ENCODE measurements around the gene CATSPER4. TPM values are rescaled to one million over a fixed set of nuclear protein-coding genes. Genes with fewer than 3 reads are reported as not detected.

The CATSPER4 gene
- total RNA-seq, 1 experiment from 2014 or later = not detected

- no peak for DNase-seq
- Mint-ChIP-seq H3K9me3 (ENCODE audit: low read depth, unreplicated experiment) (no peaks in the 10 kb centered on the region), H3K4me1 (ENCODE audit: low read depth, unreplicated experiment) (peaks cover 11% of the 10 kb centered on the region), H3K27me3 (ENCODE audit: unreplicated experiment) (no peaks in the 10 kb centered on the region), H3K27ac (ENCODE audit: unreplicated experiment) (no peak overlapping the region), H3K36me3 (ENCODE audit: insufficient read depth, unreplicated experiment) (peaks cover 25% of the 10 kb centered on the region), H3K4me3 (ENCODE audit: low read depth, unreplicated experiment) (no peak overlapping the region)
- CTCF ChIA-PET = no interaction called here
- no peak for TF ChIP-seq CTCF (IDR thresholded peaks at IDR 0.05; ENCODE audit: unreplicated experiment)
- intact Hi-C loops (cut with micrococcal nuclease; ENCODE audit: unreplicated experiment) = no loop called here
- BruUV-seq (replicated peaks) = no TSS peak
These were observed 8.6 kb upstream of the CATSPER4 start for GRCh38 chr1:26181586-26182382.

DNA sequence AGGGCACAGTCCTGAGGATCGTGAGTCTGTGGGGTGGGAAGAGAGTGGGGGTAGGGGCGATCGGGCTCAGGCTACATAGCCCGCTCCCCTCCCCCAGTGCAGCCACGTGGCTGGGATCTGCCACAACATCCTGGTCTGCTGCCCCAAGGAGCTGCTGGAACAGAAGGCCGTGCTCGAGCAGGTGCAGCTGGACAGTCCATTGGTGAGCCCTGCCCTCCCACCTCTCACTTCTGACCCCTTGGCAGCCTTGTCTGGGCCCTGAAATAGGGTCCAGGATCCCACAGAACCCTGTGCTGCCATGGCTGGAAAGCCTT is 8.1 kb upstream of the CATSPER4 start:
- DNase-seq = no peak
- Mint-ChIP-seq H3K9me3 (ENCODE audit: low read depth, unreplicated experiment) (no peaks in the 10 kb centered on the region), H3K36me3 (ENCODE audit: insufficient read depth, unreplicated experiment) (peaks cover 22% of the 10 kb centered on the region), H3K4me1 (ENCODE audit: low read depth, unreplicated experiment) (peaks cover 11% of the 10 kb centered on the region), H3K27ac (ENCODE audit: unreplicated experiment) (no peak overlapping the region), H3K27me3 (ENCODE audit: unreplicated experiment) (no peaks in the 10 kb centered on the region), H3K4me3 (ENCODE audit: low read depth, unreplicated experiment) (no peak overlapping the region)
- no peak for TF ChIP-seq CTCF (IDR thresholded peaks at IDR 0.05; ENCODE audit: unreplicated experiment)
- no TSS peak for BruUV-seq (replicated peaks)
- CTCF ChIA-PET = no interaction called here
- intact Hi-C loops (cut with micrococcal nuclease; ENCODE audit: unreplicated experiment) = no loop called here

GRCh38 chr1:26184086-26184485 is 6.3 kb upstream of the CATSPER4 start:
- H3K27me3 Mint-ChIP-seq (ENCODE audit: unreplicated experiment) = no peaks in the 10 kb centered on the region
- no peaks in the 10 kb centered on the region for H3K4me1 Mint-ChIP-seq (ENCODE audit: low read depth, unreplicated experiment)
- BruUV-seq (replicated peaks) = no TSS peak
- intact Hi-C loops (cut with micrococcal nuclease; ENCODE audit: unreplicated experiment) = no loop called here
- DNase-seq = no peak
- CTCF ChIA-PET = no interaction called here
- no peak overlapping the region for H3K4me3 Mint-ChIP-seq (ENCODE audit: low read depth, unreplicated experiment)
- no peaks in the 10 kb centered on the region for H3K9me3 Mint-ChIP-seq (ENCODE audit: low read depth, unreplicated experiment)
- no peak overlapping the region for H3K27ac Mint-ChIP-seq (ENCODE audit: unreplicated experiment)
- TF ChIP-seq CTCF (IDR thresholded peaks at IDR 0.05; ENCODE audit: unreplicated experiment) = no peak
- peaks cover 13% of the 10 kb centered on the region for H3K36me3 Mint-ChIP-seq (ENCODE audit: insufficient read depth, unreplicated experiment)

DNA sequence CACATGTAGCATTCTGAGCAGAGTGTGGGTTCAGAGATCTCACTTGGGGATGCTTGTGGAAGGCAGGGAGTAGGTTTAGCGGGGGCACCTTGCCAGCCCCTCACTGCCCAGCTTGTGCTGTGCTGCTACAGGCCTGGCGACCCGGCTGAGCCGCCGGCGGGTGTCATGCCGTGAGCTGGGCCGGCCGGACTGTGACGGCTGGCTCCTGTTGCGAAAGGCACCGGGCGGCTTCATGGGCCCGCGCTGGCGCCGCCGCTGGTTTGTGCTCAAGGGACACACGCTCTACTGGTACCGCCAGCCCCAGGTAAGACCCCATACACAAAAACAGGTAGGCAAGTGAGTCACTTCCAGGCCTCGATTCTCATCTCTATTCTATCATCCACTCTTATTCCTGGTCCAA is 5.5 kb upstream of the CATSPER4 start:
- Mint-ChIP-seq H3K27me3 (ENCODE audit: unreplicated experiment) (no peaks in the 10 kb centered on the region), H3K27ac (ENCODE audit: unreplicated experiment) (no peak overlapping the region), H3K4me3 (ENCODE audit: low read depth, unreplicated experiment) (no peak overlapping the region), H3K4me1 (ENCODE audit: low read depth, unreplicated experiment) (no peaks in the 10 kb centered on the region), H3K9me3 (ENCODE audit: low read depth, unreplicated experiment) (no peaks in the 10 kb centered on the region), H3K36me3 (ENCODE audit: insufficient read depth, unreplicated experiment) (peaks cover 13% of the 10 kb centered on the region)
- TF ChIP-seq CTCF (IDR thresholded peaks at IDR 0.05; ENCODE audit: unreplicated experiment) = no peak
- BruUV-seq (replicated peaks) = no TSS peak
- intact Hi-C loops (cut with micrococcal nuclease; ENCODE audit: unreplicated experiment) = no loop called here
- CTCF ChIA-PET = no interaction called here
- DNase-seq = no peak

Data from Calu3 (cell line).